HG03378 (cell line): Measurements from ENCODE around the gene SLC39A7.

Experiments used
- ATAC-seq: cut with Tn5 transposase; IDR thresholded peaks from one replicate; pipeline ENCODE4 v1.9.1; 2021; ENCODE audit warnings: mild to moderate bottlenecking, moderate library complexity; ENCODE audit not compliant: unreplicated experiment

Gene SLC39A7

DNA sequence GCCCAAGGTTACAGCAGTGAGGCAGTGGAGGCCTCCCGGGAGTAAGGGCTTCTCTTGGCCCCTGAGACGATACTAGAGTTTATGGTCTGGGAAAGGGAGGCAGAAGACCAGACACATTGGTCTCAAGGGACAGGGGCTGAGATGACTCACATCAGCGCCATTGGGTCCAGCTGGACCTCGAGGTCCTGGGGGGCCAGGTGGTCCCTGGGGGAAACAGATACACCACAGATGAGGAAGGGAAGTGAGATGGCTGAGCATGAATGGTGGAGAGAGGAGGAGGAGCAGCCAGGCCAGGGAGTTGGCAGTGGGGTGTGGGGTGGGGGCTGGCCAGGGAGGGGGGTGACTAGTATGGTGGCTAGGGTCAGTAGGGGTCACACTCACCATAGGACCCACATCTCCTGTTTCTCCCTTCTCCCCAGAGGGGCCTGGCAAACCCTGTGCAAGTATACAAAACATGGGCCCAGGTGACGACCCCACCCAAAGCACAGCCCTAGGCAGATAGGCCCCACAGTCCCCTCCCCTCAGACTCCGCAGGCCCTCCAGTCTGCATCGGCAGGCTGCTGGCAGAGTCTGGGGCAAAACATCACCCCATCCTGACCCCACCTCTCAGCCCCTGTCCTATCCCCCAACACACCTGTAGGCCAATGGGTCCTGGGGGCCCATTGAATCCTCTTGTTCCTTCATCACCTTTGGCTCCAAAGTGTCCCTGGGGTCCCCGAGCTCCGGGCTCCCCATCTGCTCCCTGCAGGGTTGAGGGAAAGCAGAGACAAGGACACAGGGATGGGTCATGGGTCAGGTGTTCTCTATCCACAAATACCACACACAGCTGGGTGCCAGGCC is 30.3 kb upstream of the SLC39A7 start:
- no peak for ATAC-seq

DNA sequence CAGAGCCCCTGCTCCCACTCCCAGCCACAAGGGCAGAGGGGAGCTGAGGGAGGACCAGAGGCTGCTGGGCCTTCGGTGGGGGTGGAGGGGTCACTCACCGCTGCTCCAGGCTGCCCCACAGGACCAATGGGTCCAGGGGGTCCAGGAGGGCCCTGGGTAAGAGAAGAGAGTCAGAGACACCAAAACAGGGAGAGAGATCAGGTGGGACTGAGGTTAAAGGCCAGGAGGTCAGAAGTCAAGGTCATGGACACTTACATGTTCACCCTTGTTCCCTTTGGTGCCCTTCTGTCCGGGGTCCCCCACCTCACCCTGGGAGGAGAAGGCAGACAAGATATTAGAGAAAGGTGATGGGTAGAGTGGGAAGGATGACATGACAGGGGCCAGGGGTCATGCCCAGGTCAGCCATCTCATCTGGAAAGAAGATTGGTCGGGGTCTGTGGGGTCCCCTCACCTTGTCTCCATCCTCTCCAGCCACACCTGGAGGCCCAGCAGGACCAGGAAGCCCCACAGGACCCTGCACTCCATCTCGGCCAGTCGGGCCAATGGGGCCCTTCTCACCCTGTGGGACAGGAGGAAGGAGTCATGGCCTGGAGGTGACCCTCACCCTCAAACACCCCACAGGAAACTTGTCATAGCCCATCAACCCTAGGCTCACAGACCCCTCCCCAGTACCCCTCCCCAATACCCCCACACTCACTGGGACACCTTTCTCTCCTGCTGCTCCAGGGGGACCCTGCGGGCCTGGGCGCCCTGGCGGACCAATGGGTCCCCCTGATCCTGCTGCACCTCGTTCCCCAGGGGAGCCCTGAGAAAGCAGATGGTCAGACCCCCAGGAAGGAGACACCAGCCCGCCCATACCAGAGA is 29.4 kb upstream of the SLC39A7 start:
- ATAC-seq, result no peak

DNA sequence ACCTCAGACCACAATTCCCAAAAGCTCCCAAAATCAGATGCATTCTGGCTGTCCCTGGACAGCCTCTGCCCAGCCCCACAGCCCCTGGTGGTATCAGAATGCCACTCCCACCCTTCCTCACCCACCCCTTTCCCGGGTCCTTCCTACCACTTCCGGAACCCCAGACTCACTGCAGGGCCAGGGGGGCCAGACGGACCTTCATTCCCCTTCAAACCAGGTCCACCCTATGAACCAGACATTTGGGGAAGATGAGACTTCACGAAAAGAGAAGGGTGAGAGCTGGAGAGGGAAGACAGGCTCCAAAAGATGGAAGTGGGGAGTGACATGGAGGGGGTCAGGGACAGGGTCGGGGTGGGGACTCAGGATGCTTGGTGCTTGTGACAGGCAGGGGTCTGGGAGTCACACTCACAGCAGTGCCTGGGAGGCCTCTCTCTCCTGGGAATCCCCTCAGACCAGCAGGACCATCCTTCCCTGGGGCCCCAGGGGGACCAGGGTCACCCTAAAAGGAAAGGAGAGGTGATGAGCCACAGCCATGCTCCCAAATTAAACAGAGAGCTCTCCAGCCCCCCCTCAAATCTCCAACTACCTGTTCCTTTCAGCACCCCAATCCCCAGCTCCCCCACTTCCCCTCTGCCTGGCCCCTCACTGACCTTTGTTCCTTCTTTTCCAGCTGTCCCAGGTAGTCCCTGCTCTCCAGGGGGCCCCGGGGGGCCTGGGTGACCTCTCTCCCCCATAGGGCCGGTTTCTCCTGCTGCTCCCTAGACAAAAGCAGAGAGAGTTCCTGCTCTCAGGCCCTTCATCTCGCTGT is 28.6 kb upstream of the SLC39A7 start:
- ATAC-seq, result no peak

DNA sequence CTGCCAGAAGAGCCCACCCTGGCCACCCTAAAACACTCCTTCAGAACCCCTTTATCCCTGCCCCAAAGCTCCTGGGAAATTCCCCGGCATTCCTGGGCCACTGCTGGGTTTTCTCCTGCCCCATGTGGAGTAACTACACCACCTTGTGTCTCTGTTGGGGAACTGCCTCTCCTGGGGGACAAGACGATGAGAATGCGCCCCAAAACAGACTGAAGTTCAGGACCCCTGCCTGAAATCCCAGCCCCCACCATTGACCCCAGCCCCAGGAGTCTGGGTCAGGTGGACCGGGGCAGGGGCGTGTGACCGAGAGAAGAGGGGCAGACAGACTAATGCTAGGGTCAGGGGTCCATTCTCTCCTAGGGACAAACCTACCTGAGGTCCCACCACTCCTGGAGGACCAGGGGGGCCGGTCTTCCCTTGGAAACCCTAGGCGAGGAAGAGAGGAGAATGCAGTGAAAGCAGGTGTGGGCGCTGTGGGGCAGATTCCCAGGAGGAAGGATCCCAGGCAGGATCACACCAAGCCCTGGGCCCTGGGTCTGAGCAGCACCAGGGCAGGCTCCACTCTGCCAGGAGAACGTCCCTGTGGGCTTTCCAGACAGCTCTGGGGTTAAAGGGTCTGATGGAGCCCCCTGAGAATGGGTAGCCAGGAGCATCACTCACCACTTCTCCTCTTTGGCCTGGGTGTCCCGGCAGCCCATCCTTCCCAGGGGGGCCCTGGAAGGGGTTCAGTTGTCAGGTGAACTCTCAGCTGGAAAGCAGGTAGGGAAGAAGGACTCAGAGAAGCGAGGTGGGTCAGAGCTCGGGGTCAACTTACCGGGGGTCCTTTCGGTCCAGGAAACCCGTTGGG is 27.8 kb upstream of the SLC39A7 start:
- no peak for ATAC-seq

DNA sequence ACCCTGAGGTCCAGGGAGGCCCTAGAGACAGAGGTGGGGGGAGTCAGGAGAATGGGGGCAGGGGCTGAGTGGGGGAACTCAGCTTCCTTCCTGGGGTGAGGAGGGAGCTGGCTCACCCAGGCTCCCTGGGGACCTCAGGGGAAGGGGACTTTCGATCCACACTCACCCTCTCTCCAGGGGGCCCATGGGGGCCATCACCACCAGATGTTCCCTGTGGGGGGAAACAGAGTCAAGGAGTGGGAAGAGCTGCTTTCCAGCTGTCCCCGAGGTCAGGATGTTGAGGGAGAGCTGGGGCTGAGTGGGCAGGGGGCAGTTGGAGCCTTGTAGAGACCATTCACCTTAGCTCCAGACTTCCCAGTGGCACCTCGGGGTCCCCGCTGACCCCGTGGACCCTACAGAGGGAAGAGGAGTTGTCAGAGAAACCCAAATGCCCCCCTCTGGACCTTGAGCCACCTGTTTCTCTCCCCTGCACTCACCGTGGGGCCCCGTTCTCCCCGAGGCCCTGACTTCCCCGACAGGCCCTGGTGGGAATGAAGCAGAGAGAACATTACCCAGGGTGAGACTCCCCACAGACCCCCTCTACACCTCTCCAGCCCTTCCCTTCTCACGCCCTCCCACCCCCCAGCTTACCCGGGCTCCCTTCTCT is 27.0 kb upstream of the SLC39A7 start:
- ATAC-seq, result no peak

DNA sequence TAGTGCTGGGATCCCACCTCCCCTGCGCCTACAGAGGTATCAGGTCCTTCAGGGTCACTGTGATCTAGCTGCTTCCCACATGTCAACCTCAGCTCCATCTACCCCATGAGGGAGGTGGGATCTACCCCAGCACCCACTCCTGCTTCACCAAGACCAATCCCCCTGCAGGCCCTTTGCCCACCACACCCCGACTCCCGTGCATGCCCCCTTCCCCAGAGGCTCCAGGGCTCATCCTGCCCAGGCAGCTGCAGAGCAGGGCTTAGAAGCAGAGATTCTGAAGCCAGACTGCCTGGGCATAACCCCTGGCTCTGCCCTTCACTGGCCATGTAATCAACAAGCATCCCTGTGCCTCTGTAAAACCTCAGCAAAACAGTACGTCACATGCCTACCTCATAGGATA is 25.9 kb upstream of the SLC39A7 start:
- ATAC-seq, result no peak

DNA sequence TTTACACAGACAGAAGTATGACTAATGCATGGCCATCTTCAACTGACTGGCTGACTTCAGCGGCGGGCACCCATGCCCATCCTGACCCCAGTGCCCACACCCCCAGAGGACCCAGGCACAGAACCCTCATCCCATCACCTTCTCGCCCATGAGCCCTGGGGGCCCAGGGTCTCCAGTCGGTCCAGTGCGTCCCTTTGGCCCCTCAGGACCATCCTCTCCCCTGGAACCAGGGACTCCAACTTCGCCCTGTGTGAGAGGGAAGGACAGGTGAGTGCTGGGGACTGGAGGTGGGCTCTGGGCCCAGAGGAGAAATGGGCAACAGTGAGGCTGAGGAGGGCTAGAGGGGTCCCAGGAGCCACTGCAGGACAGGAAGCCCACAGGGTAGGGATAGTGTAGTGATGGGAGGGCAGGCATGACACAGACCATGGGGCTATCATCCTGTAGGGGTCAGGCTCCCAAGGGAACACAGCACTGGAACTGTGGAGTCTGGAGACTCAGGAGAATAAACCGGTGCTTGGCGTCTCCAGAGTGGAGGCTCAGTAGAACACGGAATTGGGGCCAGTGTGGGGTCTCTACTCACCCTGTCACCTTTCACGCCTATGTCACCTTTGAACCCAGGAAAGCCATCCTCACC is 25.1 kb upstream of the SLC39A7 start:
- no peak for ATAC-seq

DNA sequence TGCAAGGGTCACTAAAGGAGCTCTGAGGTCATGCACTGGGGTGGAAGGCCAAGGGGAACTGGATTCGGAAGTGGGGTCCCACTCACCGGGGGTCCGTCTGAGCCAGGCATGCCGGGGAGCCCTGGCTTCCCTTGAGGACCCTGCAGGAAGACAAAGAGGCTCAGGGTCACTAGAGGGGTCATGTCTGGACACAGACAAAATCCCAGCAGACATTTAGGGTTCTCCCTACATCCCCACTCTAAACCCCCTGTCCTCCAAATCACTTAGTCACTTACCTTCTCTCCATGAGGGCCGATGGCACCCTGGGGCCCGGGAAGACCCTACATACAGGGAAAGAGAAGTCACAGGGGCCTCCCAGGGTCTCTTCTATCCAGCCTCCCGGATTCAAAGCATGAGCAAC is 23.8 kb upstream of the SLC39A7 start:
- no peak for ATAC-seq

DNA sequence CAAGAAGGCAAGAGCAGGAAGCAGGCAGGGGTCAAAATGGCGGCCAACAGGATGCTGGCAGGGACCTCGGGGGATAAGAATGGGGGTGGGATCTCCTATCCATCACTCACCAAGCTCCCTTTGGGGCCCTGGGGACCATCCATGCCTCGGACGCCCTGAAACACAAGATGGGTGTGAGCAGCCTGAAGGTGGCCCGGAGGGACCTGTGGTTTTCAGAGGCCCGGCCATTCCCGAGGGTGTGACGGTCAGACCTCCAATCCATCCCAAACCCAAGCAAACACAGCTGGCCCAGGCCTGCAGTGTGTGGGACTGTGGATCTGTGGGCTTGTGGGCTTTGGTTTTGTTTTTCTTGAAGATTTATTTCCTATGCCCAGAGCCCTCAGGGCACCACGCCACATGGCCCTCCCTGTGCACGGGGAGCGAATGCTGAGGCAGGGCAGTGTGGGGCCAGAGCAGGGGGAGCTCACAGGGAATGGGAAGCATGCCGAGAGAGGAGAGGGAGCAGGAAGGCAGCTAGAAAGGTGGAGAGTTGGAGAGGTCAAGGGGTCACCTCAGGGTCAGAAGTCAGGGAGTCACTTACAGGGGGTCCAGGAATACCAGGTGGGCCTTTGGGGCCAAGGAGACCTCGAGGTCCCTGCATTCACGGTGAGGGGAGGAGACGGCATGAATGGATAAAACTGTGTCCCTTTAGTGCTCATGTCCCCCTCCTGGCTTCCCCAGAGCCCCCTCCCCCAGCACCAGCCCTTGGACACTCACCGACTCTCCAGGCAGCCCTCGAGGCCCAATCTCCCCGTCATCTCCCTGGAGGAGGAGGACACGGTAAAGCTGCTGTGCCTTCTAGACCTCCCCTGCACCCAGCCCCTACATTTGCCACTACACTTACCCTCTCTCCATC is 22.9 kb upstream of the SLC39A7 start:
- ATAC-seq, result no peak

DNA sequence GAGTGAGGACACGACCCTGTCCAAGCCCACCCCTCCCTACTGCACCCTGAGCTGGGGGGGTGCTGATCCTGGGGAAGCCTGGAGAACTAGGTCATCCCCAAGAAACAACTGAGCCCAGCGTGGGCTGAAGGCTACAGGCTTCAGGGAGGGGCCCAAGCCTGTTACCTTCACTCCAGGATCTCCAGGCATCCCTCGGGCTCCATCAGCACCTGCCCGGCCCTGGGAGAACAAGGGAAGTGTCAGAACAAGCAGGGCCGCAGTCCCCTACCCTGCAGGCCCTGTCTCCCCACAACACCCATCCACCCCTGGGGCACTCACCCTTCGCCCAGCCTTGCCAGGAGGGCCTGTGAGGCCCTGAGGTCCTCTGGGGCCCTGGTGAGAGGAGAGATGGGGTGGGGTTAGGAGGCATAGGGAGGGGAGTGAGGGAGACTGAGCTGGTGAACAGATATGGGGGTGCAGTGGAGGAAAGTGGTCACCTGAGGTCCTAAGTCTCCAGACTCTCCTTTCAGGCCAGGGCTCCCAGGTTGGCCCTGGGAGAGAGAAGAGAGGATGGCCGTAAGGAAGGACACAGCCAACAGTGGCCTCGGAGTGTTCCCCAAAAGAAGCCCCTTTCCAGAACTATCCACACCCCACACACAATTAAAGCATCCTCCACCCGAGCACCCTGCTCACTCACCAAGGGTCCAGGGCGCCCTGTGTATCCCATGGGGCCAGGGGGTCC is 21.8 kb upstream of the SLC39A7 start:
- ATAC-seq, result no peak

DNA sequence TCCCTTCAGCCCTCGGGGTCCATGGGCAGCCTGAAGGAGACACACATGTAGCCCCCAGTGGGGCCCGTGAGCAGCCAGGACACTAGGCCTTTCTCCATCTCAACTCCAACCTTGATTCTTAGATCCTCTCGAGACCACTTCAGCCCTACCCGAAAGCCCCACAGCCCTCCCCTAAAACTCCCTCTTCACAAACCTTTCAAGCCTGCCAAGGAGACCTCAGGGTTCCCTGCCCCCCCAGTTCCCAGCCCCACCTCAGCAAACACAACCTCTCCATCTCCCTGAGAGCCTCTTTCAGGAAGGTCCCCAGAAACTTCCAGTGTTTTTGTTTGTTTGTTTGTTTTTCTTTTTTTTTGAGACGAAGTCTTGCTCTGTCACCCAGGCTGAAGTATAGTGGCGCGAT is 19.5 kb upstream of the SLC39A7 start:
- ATAC-seq, result no peak

DNA sequence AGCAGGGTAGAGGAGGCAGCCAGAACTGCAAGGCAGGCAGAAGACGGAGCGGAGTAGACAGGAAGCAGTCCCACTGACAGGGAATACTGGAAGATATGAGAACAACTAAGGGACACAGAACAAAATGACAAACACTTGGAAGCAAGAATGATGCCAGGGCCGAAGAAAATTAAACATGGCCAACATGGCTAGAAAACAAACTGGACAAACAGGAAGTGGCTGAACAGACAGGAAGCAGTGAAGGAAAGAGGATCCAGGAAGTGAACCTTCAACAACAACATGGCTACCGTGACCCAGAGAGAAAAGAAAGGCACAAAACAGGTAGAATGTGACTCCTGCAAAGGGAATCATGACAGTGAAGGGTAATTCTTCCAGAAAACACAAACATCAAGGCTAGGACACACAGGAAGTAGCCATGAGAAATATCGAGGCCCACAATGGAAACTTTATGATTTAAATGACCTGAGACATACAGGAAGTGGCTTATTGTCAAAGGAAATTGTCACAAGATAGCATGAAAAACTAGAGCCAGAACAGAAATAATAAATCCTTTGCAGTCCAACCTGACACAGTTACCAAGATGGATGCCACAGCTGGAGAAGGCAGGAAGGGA is 17.5 kb upstream of the SLC39A7 start:
- ATAC-seq, result no peak

DNA sequence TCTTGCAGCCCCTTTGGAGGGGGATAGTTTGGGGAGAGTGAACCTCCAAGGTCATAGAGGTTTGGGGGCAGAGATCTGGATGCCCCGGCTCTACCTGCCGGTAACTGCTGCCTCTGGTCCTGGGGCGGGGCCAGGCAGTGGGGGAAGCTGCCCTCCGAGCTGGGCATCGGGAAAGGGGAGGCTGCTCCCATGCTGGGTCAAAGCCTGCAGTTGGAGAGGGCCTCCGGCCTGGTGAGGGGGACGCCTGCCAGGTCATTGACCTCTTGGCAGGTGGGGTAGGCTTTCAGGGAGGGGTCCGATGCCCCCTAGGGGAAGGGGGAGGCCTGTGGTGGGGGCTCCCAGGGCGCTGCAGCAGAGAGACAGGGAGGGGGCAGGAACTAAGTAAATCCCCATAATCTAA is 15.5 kb upstream of the SLC39A7 start:
- no peak for ATAC-seq

DNA sequence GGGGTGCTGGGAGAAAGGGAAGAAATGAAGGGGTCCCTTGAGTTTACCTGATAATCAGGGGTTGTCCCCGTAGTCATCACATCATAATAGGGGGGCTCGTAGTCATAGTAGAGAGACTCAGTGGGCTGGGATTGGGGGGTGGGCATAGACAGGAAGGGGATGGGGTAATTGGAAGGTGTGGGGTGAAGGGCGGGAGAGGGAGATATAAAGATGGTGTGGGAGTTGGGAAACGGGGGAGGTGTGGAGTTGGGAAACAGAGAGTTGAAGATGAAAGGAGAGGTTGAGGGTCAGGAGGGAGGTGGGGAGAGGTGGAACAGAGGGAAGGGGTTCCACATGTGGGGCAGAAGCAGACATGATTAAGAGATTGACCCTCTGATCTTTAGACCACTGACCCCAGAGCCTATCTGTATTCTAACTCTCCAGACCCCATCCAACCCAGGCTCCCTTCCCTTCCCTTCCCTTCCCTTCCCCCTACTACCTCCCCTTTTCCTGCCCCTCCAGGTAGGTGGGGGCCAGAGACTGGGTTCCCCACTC is 14.9 kb upstream of the SLC39A7 start:
- no peak for ATAC-seq

DNA sequence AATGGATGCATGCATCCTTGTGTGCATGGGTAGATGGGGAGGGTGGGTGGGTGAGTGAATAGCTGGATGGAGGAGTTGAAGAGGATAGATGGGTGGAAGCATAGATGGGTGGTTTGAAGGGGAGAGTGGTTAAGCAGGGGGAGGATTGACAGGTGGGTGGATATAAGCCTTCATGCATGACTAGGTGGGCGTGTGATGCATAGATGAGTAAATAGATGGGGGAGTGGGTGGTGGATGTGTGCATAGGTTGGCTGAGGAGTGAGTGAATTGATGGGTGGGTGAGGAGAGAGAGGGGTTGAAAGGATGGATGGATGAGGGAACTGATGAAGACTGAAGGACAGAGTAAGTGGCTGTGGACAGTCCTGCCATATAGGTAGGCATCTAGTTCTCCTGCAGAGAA is 12.9 kb upstream of the SLC39A7 start:
- ATAC-seq, result no peak

DNA sequence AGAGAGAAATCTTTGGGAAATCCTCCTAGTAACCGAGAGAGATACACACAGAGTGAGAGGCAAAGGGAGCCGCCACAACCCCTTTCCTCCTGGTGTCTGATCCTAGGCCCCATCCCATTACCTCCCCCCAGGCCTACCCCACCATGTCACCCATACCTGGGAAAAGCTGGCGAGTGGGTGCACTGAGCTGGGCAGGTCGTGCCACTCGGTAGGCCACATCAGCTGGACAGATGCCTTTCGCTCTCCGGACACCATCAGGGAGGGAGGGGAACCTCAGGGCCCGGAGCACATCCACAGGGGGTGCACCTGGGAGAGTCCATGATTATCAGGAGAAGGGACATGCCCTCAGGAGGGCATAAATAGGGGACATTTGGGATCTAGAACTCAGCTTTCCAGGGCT is 11.5 kb upstream of the SLC39A7 start:
- no peak for ATAC-seq
